WERI-Rb-1 (cell line): ENCODE results near the gene RSPH6A.
A peak's percentile ranks its signal among the peaks of the same experiment; 100 is the strongest.

ENCODE experiments used
- DNase-seq: peaks from one replicate; pipeline ENCODE4 v3.0.0-alpha.2; 2020
- H3K27ac ChIP-seq: fragments of 250-450 bp; sonication (Bioruptor Pico); 2 replicates; pipeline ENCODE4 v1.5.1; 2020; ENCODE audit warnings: mild to moderate bottlenecking, moderate library complexity
- H3K27me3 ChIP-seq: fragments of 250-450 bp; sonication (Bioruptor Pico); 2 replicates; pipeline ENCODE4 v1.5.1; 2021; ENCODE audit warnings: mild to moderate bottlenecking, low read depth, moderate library complexity; ENCODE audit not compliant: insufficient read depth, severe bottlenecking
- H3K36me3 ChIP-seq: fragments of 250-450 bp; sonication (Bioruptor Pico); 2 replicates; pipeline ENCODE4 v1.5.1; 2020; ENCODE audit warnings: mild to moderate bottlenecking, moderate library complexity
- H3K4me3 ChIP-seq: 2 replicates; pipeline ENCODE4 v1.5.1; 2011; ENCODE audit warnings: low read depth, mild to moderate bottlenecking, control low read depth, low read length
- H3K9me3 ChIP-seq: fragments of 250-450 bp; sonication (Bioruptor Pico); 2 replicates; pipeline ENCODE4 v1.5.1; 2021; ENCODE audit warnings: mild to moderate bottlenecking, moderate library complexity; ENCODE audit not compliant: severe bottlenecking
- TF ChIP-seq, protein P1 (sequence below): IDR thresholded peaks from 2 replicates; pipeline ENCODE4 v1.5.1; 2011; ENCODE audit warnings: low read depth, mild to moderate bottlenecking, control low read depth, inconsistent platforms, low read length

The RSPH6A gene

DNA sequence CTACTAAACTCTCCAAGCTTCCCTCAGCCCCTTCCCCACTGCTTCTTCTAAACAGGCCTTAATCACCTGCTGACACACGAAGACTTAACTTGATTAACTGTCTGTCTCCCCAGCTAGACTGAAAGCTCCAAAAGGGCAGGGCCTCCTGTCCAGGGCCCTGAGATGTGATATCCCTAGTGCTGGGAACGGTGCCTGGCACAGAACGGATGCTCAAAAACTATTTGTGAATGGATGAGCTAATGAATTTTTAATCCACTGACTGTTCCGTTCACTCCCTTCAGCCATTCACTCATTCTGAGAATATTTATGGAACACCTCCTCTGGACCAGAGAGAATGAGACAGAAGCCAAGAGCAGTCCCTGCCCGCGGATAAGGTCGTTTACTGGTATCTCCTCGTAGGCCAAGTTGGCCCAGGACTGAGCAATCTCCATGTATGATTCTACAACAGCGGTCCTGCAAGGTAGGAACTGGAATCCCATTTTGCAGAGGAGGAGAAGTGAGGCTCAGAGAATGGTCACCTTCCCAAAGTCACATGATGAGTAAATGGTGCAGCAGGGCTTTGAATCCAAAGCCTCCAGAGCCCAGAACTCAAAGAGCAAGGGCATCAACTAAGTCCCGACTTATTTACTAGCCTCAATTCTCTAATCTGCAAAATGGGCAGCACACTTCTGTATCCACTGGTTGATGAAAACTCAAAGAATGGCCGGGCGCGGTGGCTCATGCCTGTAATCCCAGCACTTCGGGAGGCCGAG is 25.9 kb downstream of the RSPH6A start:
- DNase-seq, result no peak
- no peaks in the 10 kb centered on the region for H3K9me3 ChIP-seq
- no peak overlapping the region for H3K4me3 ChIP-seq
- no peak overlapping the region for H3K27ac ChIP-seq
- H3K27me3 ChIP-seq, result no peaks in the 10 kb centered on the region
- TF ChIP-seq, protein P1, sequence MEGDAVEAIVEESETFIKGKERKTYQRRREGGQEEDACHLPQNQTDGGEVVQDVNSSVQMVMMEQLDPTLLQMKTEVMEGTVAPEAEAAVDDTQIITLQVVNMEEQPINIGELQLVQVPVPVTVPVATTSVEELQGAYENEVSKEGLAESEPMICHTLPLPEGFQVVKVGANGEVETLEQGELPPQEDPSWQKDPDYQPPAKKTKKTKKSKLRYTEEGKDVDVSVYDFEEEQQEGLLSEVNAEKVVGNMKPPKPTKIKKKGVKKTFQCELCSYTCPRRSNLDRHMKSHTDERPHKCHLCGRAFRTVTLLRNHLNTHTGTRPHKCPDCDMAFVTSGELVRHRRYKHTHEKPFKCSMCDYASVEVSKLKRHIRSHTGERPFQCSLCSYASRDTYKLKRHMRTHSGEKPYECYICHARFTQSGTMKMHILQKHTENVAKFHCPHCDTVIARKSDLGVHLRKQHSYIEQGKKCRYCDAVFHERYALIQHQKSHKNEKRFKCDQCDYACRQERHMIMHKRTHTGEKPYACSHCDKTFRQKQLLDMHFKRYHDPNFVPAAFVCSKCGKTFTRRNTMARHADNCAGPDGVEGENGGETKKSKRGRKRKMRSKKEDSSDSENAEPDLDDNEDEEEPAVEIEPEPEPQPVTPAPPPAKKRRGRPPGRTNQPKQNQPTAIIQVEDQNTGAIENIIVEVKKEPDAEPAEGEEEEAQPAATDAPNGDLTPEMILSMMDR, result no peak
- H3K36me3 ChIP-seq, result peaks cover 49% of the 10 kb centered on the region

GRCh38 chr19:45786533-45786894 is 28.6 kb downstream of the RSPH6A start:
- Histone ChIP-seq H3K4me3 (no peak overlapping the region), H3K27ac (no peak overlapping the region), H3K9me3 (no peaks in the 10 kb centered on the region), H3K27me3 (no peaks in the 10 kb centered on the region), H3K36me3 (peaks cover 49% of the 10 kb centered on the region)
- TF ChIP-seq, protein P1, result no peak
- DNase-seq, result no peak

GRCh38 chr19:45785781-45786532 is 29.2 kb downstream of the RSPH6A start:
- Histone ChIP-seq H3K27ac (no peak overlapping the region), H3K36me3 (peaks cover 49% of the 10 kb centered on the region), H3K27me3 (no peaks in the 10 kb centered on the region), H3K4me3 (no peak overlapping the region), H3K9me3 (no peaks in the 10 kb centered on the region)
- no peak for DNase-seq
- TF ChIP-seq, protein P1, result no peak

GRCh38 chr19:45785097-45785496 is 30.0 kb downstream of the RSPH6A start:
- Histone ChIP-seq H3K9me3 (no peaks in the 10 kb centered on the region), H3K27me3 (no peaks in the 10 kb centered on the region), H3K4me3 (no peak overlapping the region), H3K27ac (no peak overlapping the region), H3K36me3 (peaks cover 42% of the 10 kb centered on the region)
- TF ChIP-seq, protein P1, result no peak
- DNase-seq, result no peak

DNA sequence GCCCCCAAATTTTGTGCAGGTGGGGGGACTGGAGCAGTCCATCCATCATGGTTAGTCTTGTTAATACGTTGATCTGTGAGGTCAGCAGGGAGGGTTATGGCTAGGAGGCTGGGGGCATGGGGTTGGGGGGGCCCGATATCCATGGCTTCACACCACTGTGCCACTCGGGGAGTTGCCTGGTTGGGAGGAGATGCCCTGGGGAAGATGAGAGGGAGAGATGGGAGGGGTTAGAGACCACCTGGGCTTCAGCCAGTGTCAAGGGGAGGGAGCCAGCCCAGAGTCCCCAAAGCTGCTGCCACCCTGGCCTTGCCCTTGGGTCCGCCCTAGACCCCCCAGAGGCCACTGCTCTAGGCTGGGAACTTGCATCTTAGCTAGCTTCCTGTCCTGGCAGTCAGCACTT is 31.0 kb downstream of the RSPH6A start:
- Histone ChIP-seq H3K9me3 (no peaks in the 10 kb centered on the region), H3K27ac (no peak overlapping the region), H3K36me3 (peaks cover 34% of the 10 kb centered on the region), H3K27me3 (no peaks in the 10 kb centered on the region), H3K4me3 (no peak overlapping the region)
- TF ChIP-seq, protein P1, result no peak
- peak; percentile 5 for DNase-seq
